Endothelial cell of umbilical vein (primary cell): ENCODE data around the gene ANKRD49. TPM values are rescaled to one million over a fixed set of nuclear protein-coding genes. Genes with fewer than 3 reads are reported as not detected.

Experiments used
- BruUV-seq: library from RNA; stranded (reverse); fragments of 400-500 nt; replicated peaks from 2 replicates; lab custom pipeline; 2021; lab: Mats Ljungman, UMichigan
- CTCF ChIA-PET: fragments of 300-600, 350-600 bp; sonication (Branson Sonifier 250); formaldehyde crosslinking; loops from one replicate; lab custom pipeline; 2021; ENCODE audit warnings: antibody characterized with exemption, inconsistent platforms; lab: Charles Lee
- POLR2A ChIA-PET: fragments of 300-600, 350-600 bp; sonication (Branson Sonifier 250); formaldehyde crosslinking; loops from one replicate; lab custom pipeline; 2021; ENCODE audit warnings: antibody characterized with exemption, inconsistent platforms; lab: Charles Lee
- DNase-seq: peaks from one replicate; pipeline ENCODE4 v3.0.0-alpha.2; 2011; ENCODE audit warnings: low read depth, low spot score
- FAIRE-seq: peaks from 2 replicates; lab custom pipeline; 2011; peaks lifted over from hg19 to GRCh38; lab: Jason Lieb, UNC
- H2AFZ ChIP-seq: 2 replicates; pipeline ENCODE4 v1.6.0; 2012; ENCODE audit warnings: low read depth, low read length, control low read depth, inconsistent platforms
- H3K27ac ChIP-seq: 2 replicates; pipeline ENCODE4 v1.5.1; 2011; ENCODE audit warnings: low read depth, mild to moderate bottlenecking, control low read depth, low read length, moderate library complexity; ENCODE audit not compliant: insufficient read depth
- H3K27me3 ChIP-seq, 2 experiments: 2 replicates each; pipeline versions ENCODE4 v1.6.0 to v1.6.1; 2011; ENCODE audit warnings: low read length in 2 of 2, mixed read lengths in 1 of 2; ENCODE audit not compliant: control insufficient read depth in 2 of 2, insufficient read depth in 2 of 2
- H3K36me3 ChIP-seq, 2 experiments: 2 replicates in 1 of 2; 3 replicates in 1 of 2; pipeline ENCODE4 v1.5.1; 2011; ENCODE audit warnings: low read length in 2 of 2, mild to moderate bottlenecking in 1 of 2, moderate library complexity in 1 of 2; ENCODE audit not compliant: control insufficient read depth in 2 of 2, insufficient read depth in 2 of 2; ENCODE audit errors: extremely low read depth in 1 of 2
- H3K4me1 ChIP-seq: 3 replicates; pipeline ENCODE4 v1.5.1; 2011; ENCODE audit warnings: mild to moderate bottlenecking, low read length; ENCODE audit not compliant: control insufficient read depth, insufficient read depth; ENCODE audit errors: extremely low read depth
- H3K4me2 ChIP-seq: 2 replicates; pipeline ENCODE4 v1.6.1; 2011; ENCODE audit warnings: low read length, control low read depth, mixed read lengths; ENCODE audit not compliant: insufficient read depth
- H3K4me3 ChIP-seq, 3 experiments: fragments of 200-600 bp in 1 of 3; sonication (generic), shearing (Covaris generic) in 1 of 3; replicated peaks in 1 of 3; 2 replicates each; pipeline ENCODE4 v1.5.1; 2011 to 2016; ENCODE audit warnings: control low read depth in 3 of 3, low read length in 3 of 3, mild to moderate bottlenecking in 2 of 3, inconsistent platforms in 1 of 3, low read depth in 1 of 3, moderate library complexity in 1 of 3; ENCODE audit not compliant: insufficient read depth in 1 of 3
- H3K79me2 ChIP-seq: 2 replicates; pipeline ENCODE4 v1.6.0; 2012; ENCODE audit warnings: low read length, inconsistent platforms; ENCODE audit not compliant: control insufficient read depth, insufficient read depth
- H3K9ac ChIP-seq: replicated peaks from 2 replicates; pipeline ENCODE3; 2011; ENCODE audit warnings: low read length, control low read depth; ENCODE audit not compliant: insufficient read depth; ENCODE audit errors: extremely low read depth
- H3K9me1 ChIP-seq: replicated peaks from 3 replicates; pipeline ENCODE4 v1.6.0; 2011; ENCODE audit warnings: mild to moderate bottlenecking, low read length; ENCODE audit not compliant: control insufficient read depth, insufficient read depth; ENCODE audit errors: extremely low read depth
- H3K9me3 ChIP-seq: replicated peaks from 2 replicates; pipeline ENCODE4 v1.5.1; 2012; ENCODE audit warnings: low read length, inconsistent platforms; ENCODE audit not compliant: control insufficient read depth, insufficient read depth
- H4K20me1 ChIP-seq: replicated peaks from 2 replicates; pipeline ENCODE3; 2011; ENCODE audit warnings: mild to moderate bottlenecking, low read length; ENCODE audit not compliant: control insufficient read depth, insufficient read depth; ENCODE audit errors: extremely low read depth
- FOS ChIP-seq: IDR thresholded peaks from 2 replicates; pipeline ENCODE4 v1.6.1; 2011; ENCODE audit warnings: mild to moderate bottlenecking, low read length, moderate library complexity, borderline replicate concordance; ENCODE audit not compliant: insufficient read depth
- GATA2 ChIP-seq: IDR thresholded peaks from 2 replicates; pipeline ENCODE4 v1.7.0; 2011; ENCODE audit warnings: low read depth, mild to moderate bottlenecking, moderate library complexity, mixed read lengths, low read length; ENCODE audit not compliant: insufficient read length, insufficient read depth
- JUN ChIP-seq: IDR thresholded peaks from 2 replicates; pipeline ENCODE4 v1.6.1; 2011; ENCODE audit warnings: borderline replicate concordance, low read depth; ENCODE audit not compliant: insufficient read length, insufficient read depth
- MYC ChIP-seq: IDR thresholded peaks from one replicate; pipeline ENCODE4 v1.6.1; 2011; ENCODE audit warnings: mild to moderate bottlenecking, low read depth, low read length
- dilution Hi-C: fragments of 300-500 bp; cut with MboI; formaldehyde crosslinking; loops from one replicate; pipeline ENCODE4 v1.15.0; 2019; ENCODE audit warnings: low sequenced_read_pairs; ENCODE audit not compliant: extremely low pct_ligation_motif_present
- intact Hi-C: fragments of 100-400 bp; cut with micrococcal nuclease; formaldehyde crosslinking; loops from one replicate; pipeline ENCODE4 v1.10.0; 2022
- polyA plus RNA-seq, 4 experiments: library from polyadenylated mRNA; depleted of rRNA in 3 of 4; stranded (reverse) in 3 of 4; unstranded in 1 of 4; fragments of >200 nt; gene quantifications; 2 replicates each; pipeline versions ENCODE4 v1.2.1 to v1.2.3, GENCODE V29; 2011 to 2012; ENCODE audit warnings: missing spikeins in 1 of 4
- total RNA-seq: library from RNA; stranded (reverse); gene quantifications from 2 replicates; pipeline ENCODE4 v1.2.3, GENCODE V29; 2021
- TF ChIP-seq, protein P1 (sequence below), 2 donors: IDR thresholded peaks; 1 replicate in 1 of 2; 2 replicates in 1 of 2; pipeline ENCODE4 v1.5.1; 2011; ENCODE audit warnings: low read length in 2 of 2, mild to moderate bottlenecking in 2 of 2, moderate library complexity in 2 of 2, control low read depth in 1 of 2, inconsistent platforms in 1 of 2, low read depth in 1 of 2; ENCODE audit not compliant: insufficient read depth in 1 of 2; ENCODE audit errors: extremely low read depth in 1 of 2

The ANKRD49 gene
- total and polyA plus RNA-seq, 2 donors (not counting 3 experiments of a cell fraction or from before 2014, with no cell fraction given) = 6.0 to 7.6 TPM

GRCh38 chr11:94449029-94449428 is 44.8 kb upstream of the ANKRD49 start:
- dilution Hi-C loops (no loop called here), intact Hi-C loops (no loop called here)
- H3K79me2 ChIP-seq = no peaks in the 10 kb centered on the region
- H2AFZ ChIP-seq = no peak overlapping the region
- BruUV-seq = TSS peak; percentile 37
- H3K27me3 ChIP-seq = no peaks in the 10 kb centered on the region
- no peaks in the 10 kb centered on the region for H4K20me1 ChIP-seq
- no peaks in the 10 kb centered on the region for H3K9me3 ChIP-seq
- TF ChIP-seq FOS (no peak), GATA2 (no peak)
- TF ChIP-seq, protein P1, sequence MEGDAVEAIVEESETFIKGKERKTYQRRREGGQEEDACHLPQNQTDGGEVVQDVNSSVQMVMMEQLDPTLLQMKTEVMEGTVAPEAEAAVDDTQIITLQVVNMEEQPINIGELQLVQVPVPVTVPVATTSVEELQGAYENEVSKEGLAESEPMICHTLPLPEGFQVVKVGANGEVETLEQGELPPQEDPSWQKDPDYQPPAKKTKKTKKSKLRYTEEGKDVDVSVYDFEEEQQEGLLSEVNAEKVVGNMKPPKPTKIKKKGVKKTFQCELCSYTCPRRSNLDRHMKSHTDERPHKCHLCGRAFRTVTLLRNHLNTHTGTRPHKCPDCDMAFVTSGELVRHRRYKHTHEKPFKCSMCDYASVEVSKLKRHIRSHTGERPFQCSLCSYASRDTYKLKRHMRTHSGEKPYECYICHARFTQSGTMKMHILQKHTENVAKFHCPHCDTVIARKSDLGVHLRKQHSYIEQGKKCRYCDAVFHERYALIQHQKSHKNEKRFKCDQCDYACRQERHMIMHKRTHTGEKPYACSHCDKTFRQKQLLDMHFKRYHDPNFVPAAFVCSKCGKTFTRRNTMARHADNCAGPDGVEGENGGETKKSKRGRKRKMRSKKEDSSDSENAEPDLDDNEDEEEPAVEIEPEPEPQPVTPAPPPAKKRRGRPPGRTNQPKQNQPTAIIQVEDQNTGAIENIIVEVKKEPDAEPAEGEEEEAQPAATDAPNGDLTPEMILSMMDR (IDR thresholded peaks at IDR 0.05; ENCODE audit: extremely low read depth in 1 of 2, insufficient read depth in 1 of 2, low read depth in 1 of 2, low read length in 2 of 2) = no peak
- ChIA-PET CTCF (interaction anchor here (2.1 to 2.4 kb wide), 2 partner anchors 32 to 554 kb away, joined by 7 to 8 read pairs; no protein-coding TSS in a partner anchor), POLR2A (no interaction called here)
- H3K9me1 ChIP-seq = no peaks in the 10 kb centered on the region
- H3K4me1 ChIP-seq = no peaks in the 10 kb centered on the region
- no peak for FAIRE-seq
- no peak for DNase-seq
- no peak overlapping the region for H3K4me2 ChIP-seq
- H3K9ac ChIP-seq = no peak overlapping the region
- H3K4me3 ChIP-seq = no peak overlapping the region
- peaks cover 0 to 4% of the 10 kb centered on the region in 2 experiments for H3K36me3 ChIP-seq
- H3K27ac ChIP-seq = no peak overlapping the region

- no peaks in the 10 kb centered on the region for H4K20me1 ChIP-seq
- no peak for FAIRE-seq
- no TSS peak for BruUV-seq
- H3K79me2 ChIP-seq = no peaks in the 10 kb centered on the region
- ChIA-PET CTCF (interaction anchor here (2.1 to 2.4 kb wide), 2 partner anchors 32 to 554 kb away, joined by 7 to 8 read pairs; no protein-coding TSS in a partner anchor), POLR2A (no interaction called here)
- H3K9me3 ChIP-seq = no peaks in the 10 kb centered on the region
- H3K36me3 ChIP-seq = peaks cover 0 to 4% of the 10 kb centered on the region in 2 experiments
- H3K27me3 ChIP-seq = no peaks in the 10 kb centered on the region
- intact Hi-C loops (no loop called here), dilution Hi-C loops (no loop called here)
- no peak overlapping the region for H3K9ac ChIP-seq
- H3K4me2 ChIP-seq = no peak overlapping the region
- H3K9me1 ChIP-seq = no peaks in the 10 kb centered on the region
- TF ChIP-seq MYC (no peak), JUN (peak; percentile 35)
- H2AFZ ChIP-seq = no peak overlapping the region
- DNase-seq = peak; percentile 38
- H3K27ac ChIP-seq = no peak overlapping the region
- H3K4me1 ChIP-seq = no peaks in the 10 kb centered on the region
- H3K4me3 ChIP-seq = no peak overlapping the region
Measured at GRCh38 chr11:94449437-94449836, 44.3 kb upstream of the ANKRD49 start.
